SK-N-SH (cell line): Measurements from ENCODE around the gene DENND2A.

Source experiments
- CTCF ChIP-seq: fragments of 200-600 bp; sonication (generic); IDR thresholded peaks from 2 replicates; pipeline ENCODE4 v1.6.1; 2017; ENCODE audit warnings: antibody characterized with exemption, mild to moderate bottlenecking, moderate library complexity
- FOXM1 ChIP-seq: IDR thresholded peaks from 2 replicates; pipeline ENCODE4 v1.4.0; 2012; ENCODE audit warnings: low read depth, mild to moderate bottlenecking
- MEF2A ChIP-seq: IDR thresholded peaks from 2 replicates; pipeline ENCODE4 v1.4.0; 2012; ENCODE audit warnings: low read depth, borderline replicate concordance
- NRF1 ChIP-seq: IDR thresholded peaks from 2 replicates; pipeline ENCODE4 v1.6.1; 2012; ENCODE audit warnings: low read depth, mild to moderate bottlenecking, low read length
- REST ChIP-seq: IDR thresholded peaks from 2 replicates; pipeline ENCODE4 v1.6.1; 2012; ENCODE audit warnings: mild to moderate bottlenecking, low read depth, low read length, moderate library complexity

- TF ChIP-seq CTCF (no peak), MEF2A (no peak), NRF1 (no peak), REST (no peak), FOXM1 (no peak)
Measured at GRCh38 chr7:140600341-140600740, 40.3 kb downstream of the DENND2A start.
